Panc1 (cell line): ENCODE data around the gene SEC16A. TPM values are rescaled to one million over a fixed set of nuclear protein-coding genes. Genes with fewer than 3 reads are reported as not detected.
A peak's percentile ranks its signal among the peaks of the same experiment; 100 is the strongest.

Experiments
- ATAC-seq: fragments of 200-7000 bp; cut with Tn5 transposase; 2 replicates; pipeline ENCODE4 v1.9.1; 2020; ENCODE audit warnings: mild to moderate bottlenecking, moderate library complexity
- BruUV-seq: library from RNA; stranded (reverse); fragments of 400-500 nt; replicated peaks from 2 replicates; lab custom pipeline; 2021; lab: Mats Ljungman, UMichigan
- CTCF ChIA-PET: fragments of 300-600 bp; sonication (Branson Sonifier 250); formaldehyde crosslinking; loops from one replicate; lab custom pipeline; 2022; ENCODE audit warnings: antibody characterized with exemption; lab: Charles Lee
- POLR2A ChIA-PET: fragments of 300-600 bp; sonication (Branson Sonifier 250); formaldehyde crosslinking; loops from one replicate; lab custom pipeline; 2022; ENCODE audit warnings: antibody characterized with exemption; lab: Charles Lee
- DNase-seq: peaks from one replicate; pipeline ENCODE4 v3.0.0-alpha.2; 2010; ENCODE audit warnings: low read depth, low spot score
- H3K27ac ChIP-seq: 2 replicates; pipeline ENCODE4 v1.5.1; 2011; ENCODE audit warnings: mild to moderate bottlenecking, low read length, inconsistent platforms
- H3K27me3 ChIP-seq: fragments of 200-500 bp; sonication (Bioruptor generic); 2 replicates; pipeline ENCODE4 v1.6.0; 2014; ENCODE audit warnings: low read length, inconsistent platforms; ENCODE audit not compliant: control insufficient read depth, insufficient read depth
- H3K36me3 ChIP-seq: fragments of 200-500 bp; sonication (Bioruptor generic); 2 replicates; pipeline ENCODE4 v1.5.1; 2014; ENCODE audit warnings: inconsistent platforms, mild to moderate bottlenecking, low read length, moderate library complexity; ENCODE audit not compliant: control insufficient read depth, insufficient read depth
- H3K4me1 ChIP-seq: 2 replicates; pipeline ENCODE4 v1.5.1; 2011; ENCODE audit warnings: inconsistent platforms, mild to moderate bottlenecking, low read length, moderate library complexity; ENCODE audit not compliant: control insufficient read depth, insufficient read depth
- H3K4me3 ChIP-seq, 2 experiments: 2 replicates each; pipeline ENCODE4 v1.5.1; 2011 to 2012; ENCODE audit warnings: low read depth in 2 of 2, low read length in 2 of 2, mild to moderate bottlenecking in 2 of 2, inconsistent platforms in 1 of 2, moderate library complexity in 1 of 2
- H3K9me3 ChIP-seq: fragments of 200-500 bp; sonication (Bioruptor generic); 2 replicates; pipeline ENCODE4 v1.5.1; 2014; ENCODE audit warnings: low read depth, mild to moderate bottlenecking, inconsistent platforms, low read length, moderate library complexity; ENCODE audit not compliant: control insufficient read depth, insufficient read depth
- POLR2AphosphoS5 ChIP-seq: IDR thresholded peaks from 2 replicates; pipeline ENCODE4 v1.6.1; 2012; ENCODE audit warnings: mild to moderate bottlenecking, low read depth, low read length, moderate library complexity
- SIN3A ChIP-seq: IDR thresholded peaks from 2 replicates; pipeline ENCODE4 v1.6.1; 2012; ENCODE audit warnings: low read depth, mild to moderate bottlenecking, low read length, moderate library complexity, borderline replicate concordance; ENCODE audit not compliant: insufficient read depth
- TCF7L2 ChIP-seq: IDR thresholded peaks from 2 replicates; pipeline ENCODE4 v1.6.1; 2011; ENCODE audit warnings: mild to moderate bottlenecking, low read depth, low read length, inconsistent platforms
- in situ Hi-C: cut with HindIII; loops from 2 replicates; pipeline ENCODE4 v1.10.0; 2016; ENCODE audit warnings: low sequenced_read_pairs, low pct_unique_long_range_greater_than_20kb
- intact Hi-C: fragments of 100-400 bp; cut with micrococcal nuclease; formaldehyde crosslinking; loops from one replicate; pipeline ENCODE4 v1.10.0; 2022; ENCODE audit not compliant: unreplicated experiment
- total RNA-seq: library from RNA; stranded (reverse); gene quantifications from one replicate; pipeline ENCODE4 v1.2.1, GENCODE V29; 2021; ENCODE audit not compliant: unreplicated experiment
- TF ChIP-seq, protein P1 (sequence below): fragments of 450-650 bp; IDR thresholded peaks from 2 replicates; pipeline ENCODE4 v1.5.1; 2017; ENCODE audit warnings: mild to moderate bottlenecking
- TF ChIP-seq, protein P2 (sequence below), 2 experiments: IDR thresholded peaks; 2 replicates each; pipeline ENCODE4 v1.6.1; 2011 to 2012; ENCODE audit warnings: low read depth in 2 of 2, control low read depth in 1 of 2, low read length in 1 of 2, mild to moderate bottlenecking in 1 of 2, moderate library complexity in 1 of 2; ENCODE audit not compliant: insufficient read depth in 1 of 2

Gene SEC16A
- total RNA-seq, 1 experiment from 2014 or later, result 76.5 TPM

DNA sequence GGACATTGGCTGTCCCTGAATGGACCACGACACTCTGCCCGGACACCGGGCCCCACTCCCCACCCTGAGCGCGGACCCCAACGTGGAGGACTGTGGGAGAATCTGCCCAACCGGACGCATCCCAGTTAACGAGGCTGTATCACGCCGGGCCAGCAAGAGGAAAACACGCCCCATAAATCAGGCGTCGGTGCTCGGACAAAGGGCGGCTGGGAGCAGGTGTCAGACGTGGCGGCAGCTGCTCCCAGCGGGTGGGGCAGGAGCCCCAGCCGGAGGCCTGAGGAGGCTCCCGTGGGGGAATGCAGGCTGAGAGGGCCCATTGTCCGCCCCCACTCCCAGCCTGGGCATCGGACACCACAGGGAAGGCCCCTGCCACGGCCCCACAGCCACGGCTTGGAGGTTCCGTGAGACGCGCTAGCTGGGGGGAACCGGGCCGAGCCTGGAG lies 43.8 kb upstream of the SEC16A start:
- ATAC-seq (0 out of 2 replicates have a peak, but pooled peaks have one; percentile 15), DNase-seq (no peak)
- Histone ChIP-seq H3K27ac (0 out of 2 replicates have a peak overlapping the region, but pooled peaks have one; percentile 7), H3K27me3 (no peaks in the 10 kb centered on the region), H3K4me3 (no peak overlapping the region), H3K36me3 (no peaks in the 10 kb centered on the region), H3K9me3 (no peaks in the 10 kb centered on the region), H3K4me1 (peaks cover 43% of the 10 kb centered on the region)
- BruUV-seq, result no TSS peak
- TF ChIP-seq TCF7L2 (no peak), POLR2AphosphoS5 (no peak), SIN3A (no peak)
- TF ChIP-seq, protein P1, sequence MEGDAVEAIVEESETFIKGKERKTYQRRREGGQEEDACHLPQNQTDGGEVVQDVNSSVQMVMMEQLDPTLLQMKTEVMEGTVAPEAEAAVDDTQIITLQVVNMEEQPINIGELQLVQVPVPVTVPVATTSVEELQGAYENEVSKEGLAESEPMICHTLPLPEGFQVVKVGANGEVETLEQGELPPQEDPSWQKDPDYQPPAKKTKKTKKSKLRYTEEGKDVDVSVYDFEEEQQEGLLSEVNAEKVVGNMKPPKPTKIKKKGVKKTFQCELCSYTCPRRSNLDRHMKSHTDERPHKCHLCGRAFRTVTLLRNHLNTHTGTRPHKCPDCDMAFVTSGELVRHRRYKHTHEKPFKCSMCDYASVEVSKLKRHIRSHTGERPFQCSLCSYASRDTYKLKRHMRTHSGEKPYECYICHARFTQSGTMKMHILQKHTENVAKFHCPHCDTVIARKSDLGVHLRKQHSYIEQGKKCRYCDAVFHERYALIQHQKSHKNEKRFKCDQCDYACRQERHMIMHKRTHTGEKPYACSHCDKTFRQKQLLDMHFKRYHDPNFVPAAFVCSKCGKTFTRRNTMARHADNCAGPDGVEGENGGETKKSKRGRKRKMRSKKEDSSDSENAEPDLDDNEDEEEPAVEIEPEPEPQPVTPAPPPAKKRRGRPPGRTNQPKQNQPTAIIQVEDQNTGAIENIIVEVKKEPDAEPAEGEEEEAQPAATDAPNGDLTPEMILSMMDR, result no peak
- TF ChIP-seq, protein P2, sequence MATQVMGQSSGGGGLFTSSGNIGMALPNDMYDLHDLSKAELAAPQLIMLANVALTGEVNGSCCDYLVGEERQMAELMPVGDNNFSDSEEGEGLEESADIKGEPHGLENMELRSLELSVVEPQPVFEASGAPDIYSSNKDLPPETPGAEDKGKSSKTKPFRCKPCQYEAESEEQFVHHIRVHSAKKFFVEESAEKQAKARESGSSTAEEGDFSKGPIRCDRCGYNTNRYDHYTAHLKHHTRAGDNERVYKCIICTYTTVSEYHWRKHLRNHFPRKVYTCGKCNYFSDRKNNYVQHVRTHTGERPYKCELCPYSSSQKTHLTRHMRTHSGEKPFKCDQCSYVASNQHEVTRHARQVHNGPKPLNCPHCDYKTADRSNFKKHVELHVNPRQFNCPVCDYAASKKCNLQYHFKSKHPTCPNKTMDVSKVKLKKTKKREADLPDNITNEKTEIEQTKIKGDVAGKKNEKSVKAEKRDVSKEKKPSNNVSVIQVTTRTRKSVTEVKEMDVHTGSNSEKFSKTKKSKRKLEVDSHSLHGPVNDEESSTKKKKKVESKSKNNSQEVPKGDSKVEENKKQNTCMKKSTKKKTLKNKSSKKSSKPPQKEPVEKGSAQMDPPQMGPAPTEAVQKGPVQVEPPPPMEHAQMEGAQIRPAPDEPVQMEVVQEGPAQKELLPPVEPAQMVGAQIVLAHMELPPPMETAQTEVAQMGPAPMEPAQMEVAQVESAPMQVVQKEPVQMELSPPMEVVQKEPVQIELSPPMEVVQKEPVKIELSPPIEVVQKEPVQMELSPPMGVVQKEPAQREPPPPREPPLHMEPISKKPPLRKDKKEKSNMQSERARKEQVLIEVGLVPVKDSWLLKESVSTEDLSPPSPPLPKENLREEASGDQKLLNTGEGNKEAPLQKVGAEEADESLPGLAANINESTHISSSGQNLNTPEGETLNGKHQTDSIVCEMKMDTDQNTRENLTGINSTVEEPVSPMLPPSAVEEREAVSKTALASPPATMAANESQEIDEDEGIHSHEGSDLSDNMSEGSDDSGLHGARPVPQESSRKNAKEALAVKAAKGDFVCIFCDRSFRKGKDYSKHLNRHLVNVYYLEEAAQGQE (IDR thresholded peaks at IDR 0.05; ENCODE audit: insufficient read depth in 1 of 2, low read depth in 2 of 2, low read length in 1 of 2), result no peak
- CTCF ChIA-PET, result no interaction called here
- POLR2A ChIA-PET, result no interaction called here
- intact Hi-C loops (no loop called here), in situ Hi-C loops (no loop called here)

DNA sequence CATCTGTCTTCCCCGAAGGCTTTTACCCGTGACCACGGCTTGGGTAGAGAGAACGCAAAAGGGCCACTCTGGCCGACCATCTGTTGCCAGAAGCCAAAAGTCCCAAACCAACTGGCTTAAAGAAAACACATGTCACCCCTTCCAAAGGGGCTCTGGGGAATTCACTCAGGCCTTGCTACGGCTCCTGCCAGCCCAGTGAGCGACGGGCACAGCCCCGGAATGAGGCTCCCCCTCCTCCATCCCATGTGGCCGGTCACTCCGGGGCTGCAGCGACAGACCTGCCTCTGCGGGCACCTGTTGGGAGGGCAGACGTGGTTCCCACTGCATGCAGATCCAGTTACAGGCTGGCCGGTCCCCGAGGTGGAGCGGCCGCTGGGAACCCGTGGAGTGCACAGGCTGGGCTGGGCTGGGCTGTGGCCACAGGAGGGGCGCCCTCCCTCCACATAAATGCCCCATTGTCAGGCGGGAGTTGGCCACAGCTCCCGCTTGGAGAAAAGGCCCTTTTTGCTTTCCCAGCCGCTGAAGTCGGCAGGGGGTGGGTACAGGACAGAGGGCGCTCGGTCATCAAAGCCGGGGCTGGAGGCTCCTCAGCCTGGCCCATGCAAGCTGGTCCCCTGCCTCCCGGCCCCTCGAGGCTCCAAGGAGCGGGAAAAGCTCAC lies 43.1 kb upstream of the SEC16A start:
- Histone ChIP-seq H3K27ac (0 out of 2 replicates have a peak overlapping the region, but pooled peaks have one; percentile 7), H3K9me3 (no peaks in the 10 kb centered on the region), H3K27me3 (no peaks in the 10 kb centered on the region), H3K4me3 (no peak overlapping the region), H3K4me1 (peaks cover 43% of the 10 kb centered on the region), H3K36me3 (no peaks in the 10 kb centered on the region)
- peak; percentile 40; the same call in 1 of the 2 replicates for ATAC-seq
- no TSS peak for BruUV-seq
- ChIA-PET POLR2A (no interaction called here), CTCF (no interaction called here)
- in situ Hi-C loops, result no loop called here
- TF ChIP-seq POLR2AphosphoS5, result no peak
- TF ChIP-seq, protein P2 (IDR thresholded peaks at IDR 0.05; ENCODE audit: insufficient read depth in 1 of 2, low read depth in 2 of 2, low read length in 1 of 2), result no peak
- TF ChIP-seq, protein P1, result no peak
- TF ChIP-seq TCF7L2, result no peak
- TF ChIP-seq SIN3A, result no peak
- no peak for DNase-seq
- intact Hi-C loops, result no loop called here
